Coronary artery (tissue), 2 donors: ENCODE measurements around the gene PTPN2.

Experiments used
- DNase-seq: peaks from one replicate; pipeline ENCODE4 v3.0.0-alpha.2; 2017; ENCODE audit warnings: low spot score
- H3K27ac ChIP-seq, 2 donors: fragments of 200-600 bp; sonication (generic); one replicate each; pipeline ENCODE4 v1.5.1; 2016 to 2019
- H3K4me3 ChIP-seq: fragments of 200-600 bp; sonication (generic); 2 replicates; pipeline ENCODE4 v1.5.1; 2016; ENCODE audit warnings: mild to moderate bottlenecking, moderate library complexity
- TF ChIP-seq, protein P1 (sequence below): fragments of 200-600 bp; sonication (generic); IDR thresholded peaks from one replicate; pipeline ENCODE4 v1.5.1; 2019; ENCODE audit warnings: antibody characterized with exemption

PTPN2 gene

DNA sequence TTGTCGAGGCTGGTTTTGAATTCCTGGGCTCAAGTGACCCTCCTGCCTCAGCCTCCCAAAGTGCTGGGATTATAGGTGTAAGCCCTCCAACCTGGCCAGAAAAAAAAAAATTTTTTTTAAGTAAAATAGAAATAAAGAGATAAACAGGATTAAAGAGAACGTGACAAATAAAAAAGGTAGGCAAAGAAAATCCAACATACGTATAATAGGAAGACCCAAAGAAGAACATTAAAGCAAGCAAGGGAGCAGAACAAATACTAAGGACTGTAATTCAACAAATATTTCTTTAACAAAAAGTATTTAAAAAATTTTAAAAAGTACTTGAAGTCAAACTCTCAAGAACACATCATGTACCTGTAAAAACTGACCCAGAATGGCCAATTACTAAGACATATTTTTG is 56.4 kb downstream of the PTPN2 start:
- TF ChIP-seq, protein P1, sequence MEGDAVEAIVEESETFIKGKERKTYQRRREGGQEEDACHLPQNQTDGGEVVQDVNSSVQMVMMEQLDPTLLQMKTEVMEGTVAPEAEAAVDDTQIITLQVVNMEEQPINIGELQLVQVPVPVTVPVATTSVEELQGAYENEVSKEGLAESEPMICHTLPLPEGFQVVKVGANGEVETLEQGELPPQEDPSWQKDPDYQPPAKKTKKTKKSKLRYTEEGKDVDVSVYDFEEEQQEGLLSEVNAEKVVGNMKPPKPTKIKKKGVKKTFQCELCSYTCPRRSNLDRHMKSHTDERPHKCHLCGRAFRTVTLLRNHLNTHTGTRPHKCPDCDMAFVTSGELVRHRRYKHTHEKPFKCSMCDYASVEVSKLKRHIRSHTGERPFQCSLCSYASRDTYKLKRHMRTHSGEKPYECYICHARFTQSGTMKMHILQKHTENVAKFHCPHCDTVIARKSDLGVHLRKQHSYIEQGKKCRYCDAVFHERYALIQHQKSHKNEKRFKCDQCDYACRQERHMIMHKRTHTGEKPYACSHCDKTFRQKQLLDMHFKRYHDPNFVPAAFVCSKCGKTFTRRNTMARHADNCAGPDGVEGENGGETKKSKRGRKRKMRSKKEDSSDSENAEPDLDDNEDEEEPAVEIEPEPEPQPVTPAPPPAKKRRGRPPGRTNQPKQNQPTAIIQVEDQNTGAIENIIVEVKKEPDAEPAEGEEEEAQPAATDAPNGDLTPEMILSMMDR, result no peak
- no peak for DNase-seq

DNA sequence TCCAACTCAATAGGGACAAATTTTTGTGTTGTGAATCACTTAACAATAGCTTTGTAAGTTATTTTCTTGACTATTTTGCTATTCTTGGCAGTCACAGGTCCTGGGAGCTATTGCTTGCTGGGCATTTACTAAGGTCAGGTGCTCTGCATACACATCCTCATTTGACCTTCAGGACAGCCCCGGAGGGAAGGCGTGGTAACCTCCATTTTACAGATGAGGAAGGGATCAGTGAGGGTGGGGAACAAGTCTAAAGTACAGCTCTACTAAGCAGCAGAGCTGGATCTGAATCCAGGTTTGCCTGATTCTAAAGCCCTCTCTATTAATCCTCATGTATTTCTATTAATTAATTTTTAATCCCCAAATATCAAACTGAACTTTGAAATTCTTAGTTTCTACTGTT is 58.8 kb downstream of the PTPN2 start:
- Histone ChIP-seq H3K4me3 (no peak overlapping the region), H3K27ac (no peak overlapping the region)
- TF ChIP-seq, protein P1, result no peak
- no peak for DNase-seq

More for the DNA sequence above, 56.4 kb downstream of the PTPN2 start:
- no peak overlapping the region for H3K27ac ChIP-seq
- H3K4me3 ChIP-seq, result no peak overlapping the region

DNA sequence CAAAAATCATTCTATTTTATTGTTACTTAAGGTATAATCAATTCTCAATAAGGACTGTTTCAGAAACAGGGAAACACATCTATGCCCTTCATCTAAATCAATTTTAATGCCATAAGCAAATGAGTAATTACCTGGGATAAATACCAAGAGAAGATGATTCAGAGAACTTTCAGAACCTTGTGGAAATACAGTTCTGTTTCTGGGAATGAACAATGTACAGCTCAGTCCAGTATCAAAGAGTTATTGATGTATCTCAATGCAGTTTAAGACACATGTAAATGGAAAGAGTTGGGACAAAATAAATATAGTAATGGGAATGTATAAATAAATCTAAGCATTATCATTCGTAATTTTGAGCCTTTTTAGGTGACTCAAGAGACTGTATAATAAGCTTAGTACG is 60.1 kb downstream of the PTPN2 start:
- TF ChIP-seq, protein P1, result no peak
- H3K4me3 ChIP-seq, result no peak overlapping the region
- DNase-seq, result no peak
- no peak overlapping the region for H3K27ac ChIP-seq

DNA sequence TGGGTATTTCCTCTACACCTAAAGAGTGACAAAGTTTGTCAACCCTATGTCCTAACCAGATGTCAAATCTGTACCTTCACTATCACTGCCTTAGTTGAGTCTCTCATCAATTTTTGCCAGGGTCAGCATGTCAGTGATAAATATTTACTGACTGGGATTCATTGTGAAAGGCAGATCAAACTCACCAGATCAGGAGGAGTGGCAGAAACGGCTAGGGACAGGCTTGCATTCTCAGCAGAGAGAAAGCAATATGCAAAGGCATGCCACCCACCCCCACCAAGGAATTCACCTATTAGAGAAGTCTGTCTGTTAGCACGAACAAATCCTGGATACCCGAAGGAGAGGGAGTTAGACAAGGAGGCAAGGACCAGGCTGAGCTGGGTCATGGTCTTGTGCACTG is 62.6 kb downstream of the PTPN2 start:
- TF ChIP-seq, protein P1, result no peak
- Histone ChIP-seq H3K27ac (no peak overlapping the region), H3K4me3 (no peak overlapping the region)
- DNase-seq, result no peak

DNA sequence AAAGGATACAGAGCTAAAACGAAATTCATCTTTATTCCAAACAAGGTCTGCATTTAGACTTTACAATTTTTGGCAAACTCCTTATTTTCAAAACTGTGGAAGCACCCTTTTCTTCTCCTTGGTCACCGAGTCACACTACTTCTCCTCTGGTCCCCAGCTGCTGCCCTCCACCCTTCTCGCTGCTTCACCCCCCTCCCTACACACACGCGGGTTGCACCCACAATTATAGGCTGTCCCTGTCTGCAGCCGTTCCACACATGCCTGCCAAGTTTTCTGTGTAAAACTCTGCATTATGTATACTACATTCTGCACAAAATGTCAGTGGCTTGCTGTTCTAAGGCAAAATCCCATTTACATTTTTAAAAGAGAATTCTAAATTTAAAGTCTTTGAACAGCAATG is 63.5 kb downstream of the PTPN2 start:
- DNase-seq, result no peak
- TF ChIP-seq, protein P1, result no peak
- no peak overlapping the region for H3K27ac ChIP-seq
- no peak overlapping the region for H3K4me3 ChIP-seq

DNA sequence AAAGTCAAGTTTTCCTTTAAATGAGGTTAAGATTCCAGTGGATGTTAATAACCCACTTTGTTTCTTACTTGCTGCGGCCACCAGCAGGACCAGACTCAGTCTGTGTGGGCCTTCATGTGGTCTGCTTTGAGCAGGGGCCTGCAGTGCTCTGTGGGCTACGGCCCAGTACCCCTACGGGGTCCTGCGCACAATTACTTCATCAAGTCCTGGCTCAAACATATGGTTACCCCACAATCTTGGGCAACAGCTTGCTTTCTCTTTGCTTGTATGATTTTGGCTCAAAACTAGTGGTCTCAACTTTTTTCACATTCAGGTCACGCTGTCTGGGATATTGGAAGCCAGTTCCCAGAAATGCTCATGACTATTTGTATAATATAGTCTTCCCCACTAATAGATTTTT is 64.2 kb downstream of the PTPN2 start:
- Histone ChIP-seq H3K27ac (no peak overlapping the region), H3K4me3 (no peak overlapping the region)
- TF ChIP-seq, protein P1, result no peak
- no peak for DNase-seq

DNA sequence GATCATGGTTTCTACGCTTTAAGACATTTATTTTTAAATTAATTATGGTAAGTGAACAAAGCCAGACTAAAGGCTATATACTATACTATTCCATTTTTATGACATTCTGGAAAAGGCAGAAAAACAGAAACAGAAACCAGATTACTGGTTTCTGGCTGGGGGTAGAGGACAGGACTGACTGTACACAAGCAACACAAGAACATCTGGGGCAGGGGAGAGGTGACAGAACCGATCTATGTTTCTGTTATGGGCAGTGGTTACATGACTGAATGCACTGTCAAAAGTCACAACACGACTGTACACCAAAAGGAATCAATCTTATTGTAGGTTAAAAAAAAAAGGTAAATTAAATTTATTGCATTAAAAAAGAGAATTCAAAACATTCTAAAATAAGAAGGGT is 64.7 kb downstream of the PTPN2 start:
- no peak for DNase-seq
- TF ChIP-seq, protein P1, result no peak
- Histone ChIP-seq H3K4me3 (no peak overlapping the region), H3K27ac (no peak overlapping the region)
